Measurements from ENCODE around the gene RIPPLY1. TPM values are rescaled to one million over a fixed set of nuclear protein-coding genes. Genes with fewer than 3 reads are reported as not detected.

The RIPPLY1 gene
- not detected in 2 replicates for total RNA-seq

GRCh38 chrX:106903291-106903824 is at the start of gene RIPPLY1:
Gene RIPPLY1, minus strand, starts transcription at chrX:106903341. Its CDS starts 54 bp downstream, at chrX:106903287.

GRCh38 chrX:106919932-106920452 is 16.9 kb upstream of the RIPPLY1 start, which contains the start of gene CLDN2:
Gene CLDN2, plus strand, starts transcription at chrX:106920402. Its CDS starts 7,827 bp downstream, at chrX:106928229.

Other genes starting within 250 kb of the RIPPLY1 start
- 19.0 and 51.8 TPM in 2 replicates for gene RNF128, start 176.6 kb downstream of the RIPPLY1 start, total RNA-seq
- gene TBC1D8B, start 100.7 kb downstream of the RIPPLY1 start, total RNA-seq, result 4.3 and 4.9 TPM in 2 replicates
- 0.96 TPM in 1 of 2 replicates, not detected in the other for gene CLDN2, start 17.1 kb upstream of the RIPPLY1 start, total RNA-seq
- 25.5 and 32.4 TPM in 2 replicates for gene MORC4, start 96.9 kb upstream of the RIPPLY1 start, total RNA-seq
- gene RBM41, start 215.5 kb upstream of the RIPPLY1 start, total RNA-seq, result 17.6 and 24.1 TPM in 2 replicates

All from tracheal epithelial cell (primary cell).